Gastroesophageal sphincter (tissue), 4 donors: Measurements from ENCODE around the gene ADGRG7. TPM values are rescaled to one million over a fixed set of nuclear protein-coding genes. Genes with fewer than 3 reads are reported as not detected.

ENCODE experiments used
- small RNA-seq, 4 donors: library from RNA; depleted of rRNA; stranded (forward); fragments of <200 nt; gene quantifications; one replicate each; pipeline ENCODE3, GENCODE V24; 2016
- total RNA-seq, 4 donors: library from RNA; depleted of rRNA; stranded (reverse); fragments of >200 nt; gene quantifications; one replicate each; pipeline ENCODE4 v1.1.0, GENCODE V29; 2016

Gene ADGRG7
- total RNA-seq, 4 donors from 2014 or later: 0.13 TPM; not detected in 3

Small RNA genes lying within 50 kb of the gene (small RNA-seq; reads per million reads assigned to genes)
- gene RF00322: 0 reads per million in 4 donors

Other genes starting within 250 kb of the ADGRG7 start
- 10 to 100 TPM; 55.3 to 61.5 (median 59.9) TPM for gene TOMM70, start 208.5 kb upstream of the ADGRG7 start, total RNA-seq
- 1 to 10 TPM; 2.3 to 3.9 (median 3.2) TPM for gene LNP1, start 208.1 kb upstream of the ADGRG7 start, total RNA-seq
- gene TMEM45A, start 117.0 kb upstream of the ADGRG7 start, total RNA-seq: 10 to 100 TPM in 3 of 4 donors, 1 to 10 TPM in 1; 8.9 to 18.4 (median 17.6) TPM
- 10 to 100 TPM; 61.9 to 72.7 (median 64.1) TPM for gene TFG, start 99.9 kb downstream of the ADGRG7 start, total RNA-seq